GM19035 (cell line): ENCODE measurements around the gene HTR3E.
"Not testable (repeated sequence)": the region's sequence is repeated elsewhere in the genome, so short reads cannot be mapped to it uniquely, and the experiment has no call there.

ENCODE experiments used
- ATAC-seq: cut with Tn5 transposase; IDR thresholded peaks from one replicate; pipeline ENCODE4 v1.9.1; 2021; ENCODE audit not compliant: unreplicated experiment

The HTR3E gene

GRCh38 chr3:184096811-184097383 is at the start of gene HTR3E:
HTR3E (plus strand) TSS chr3:184097064; CDS start chr3:184097530, 466 bp downstream.
- ATAC-seq = no peak

- ATAC-seq = no peak
Observed at GRCh38 chr3:184050217-184050847, 46.5 kb upstream of the HTR3E start.

- ATAC-seq = no peak
Observed at GRCh38 chr3:184052767-184053166, 44.1 kb upstream of the HTR3E start, which contains the start of gene HTR3C. HTR3C (plus strand) TSS chr3:184053047; CDS start chr3:184053081, 34 bp downstream.

- ATAC-seq = no peak
Observed at GRCh38 chr3:184058029-184058428, 38.8 kb upstream of the HTR3E start.

GRCh38 chr3:184059424-184059823 is 37.4 kb upstream of the HTR3E start:
- ATAC-seq = no peak

GRCh38 chr3:184062637-184063036 is 34.2 kb upstream of the HTR3E start:
- ATAC-seq = no peak

- ATAC-seq = no peak
Observed at GRCh38 chr3:184066211-184066610, 30.7 kb upstream of the HTR3E start.

- ATAC-seq = no peak
Observed at GRCh38 chr3:184067573-184068055, 29.2 kb upstream of the HTR3E start.

GRCh38 chr3:184068344-184068743 is 28.5 kb upstream of the HTR3E start:
- ATAC-seq = no peak

- ATAC-seq = not testable (repeated sequence)
Observed at GRCh38 chr3:184071142-184071541, 25.7 kb upstream of the HTR3E start.

GRCh38 chr3:184073621-184074020 is 23.2 kb upstream of the HTR3E start:
- no peak for ATAC-seq

GRCh38 chr3:184075901-184076300 is 21.0 kb upstream of the HTR3E start:
- no peak for ATAC-seq

GRCh38 chr3:184077881-184078280 is 19.0 kb upstream of the HTR3E start:
- ATAC-seq = no peak

- ATAC-seq = no peak
Observed at GRCh38 chr3:184078851-184079250, 18.0 kb upstream of the HTR3E start.

GRCh38 chr3:184081116-184081830 is 15.6 kb upstream of the HTR3E start:
- no peak for ATAC-seq

- no peak for ATAC-seq
Observed at GRCh38 chr3:184082034-184082433, 14.8 kb upstream of the HTR3E start.

GRCh38 chr3:184082465-184082864 is 14.4 kb upstream of the HTR3E start:
- no peak for ATAC-seq

- ATAC-seq = no peak
Observed at GRCh38 chr3:184085389-184085852, 11.4 kb upstream of the HTR3E start.

GRCh38 chr3:184092199-184092598 is 4.7 kb upstream of the HTR3E start:
- ATAC-seq = no peak

GRCh38 chr3:184097556-184097955 is 692 bp downstream of the HTR3E start:
- ATAC-seq = no peak

- ATAC-seq = no peak
Observed at GRCh38 chr3:184099806-184100686, 3.2 kb downstream of the HTR3E start.
